Mononuclear cell (primary cell): ENCODE data around the gene PDLIM4. TPM values are rescaled to one million over a fixed set of nuclear protein-coding genes. Genes with fewer than 3 reads are reported as not detected.

Source experiments
- H3K27me3 ChIP-seq: 2 replicates; pipeline ENCODE4 v1.6.0; 2011; ENCODE audit warnings: low read length, control low read depth; ENCODE audit not compliant: insufficient read depth
- H3K4me1 ChIP-seq: 2 replicates; pipeline ENCODE4 v1.5.1; 2011; ENCODE audit warnings: mild to moderate bottlenecking, low read length, control low read depth; ENCODE audit not compliant: insufficient read depth
- H3K4me3 ChIP-seq: 2 replicates; pipeline ENCODE4 v1.5.1; 2011; ENCODE audit warnings: mild to moderate bottlenecking, low read length, moderate library complexity
- H3K9me3 ChIP-seq: 2 replicates; pipeline ENCODE4 v1.5.1; 2011; ENCODE audit warnings: low read depth, mild to moderate bottlenecking, control low read depth, low read length
- total RNA-seq: library from RNA; depleted of rRNA; stranded (reverse); fragments of >200 nt; gene quantifications from one replicate; pipeline ENCODE4 v1.2.3, GENCODE V29; 2012

The PDLIM4 gene
- total RNA-seq, 1 donor, result not detected

GRCh38 chr5:132275367-132276220, 18.1 kb downstream of the PDLIM4 start:
- peaks cover 9% of the 10 kb centered on the region for H3K4me1 ChIP-seq
- H3K4me3 ChIP-seq, result no peak overlapping the region
- no peaks in the 10 kb centered on the region for H3K9me3 ChIP-seq
- no peaks in the 10 kb centered on the region for H3K27me3 ChIP-seq

- H3K27me3 ChIP-seq, result no peaks in the 10 kb centered on the region
- H3K9me3 ChIP-seq, result no peaks in the 10 kb centered on the region
- H3K4me1 ChIP-seq, result peaks cover 18% of the 10 kb centered on the region
- H3K4me3 ChIP-seq, result no peak overlapping the region
These were observed 19.8 kb downstream of the PDLIM4 start for GRCh38 chr5:132277256-132277655.

GRCh38 chr5:132277971-132278853, 20.7 kb downstream of the PDLIM4 start:
- no peak overlapping the region for H3K4me3 ChIP-seq
- no peaks in the 10 kb centered on the region for H3K27me3 ChIP-seq
- peaks cover 14% of the 10 kb centered on the region for H3K4me1 ChIP-seq
- no peaks in the 10 kb centered on the region for H3K9me3 ChIP-seq

GRCh38 chr5:132279801-132280200, 22.3 kb downstream of the PDLIM4 start:
- Histone ChIP-seq H3K4me3 (no peak overlapping the region), H3K4me1 (peaks cover 14% of the 10 kb centered on the region), H3K27me3 (no peaks in the 10 kb centered on the region), H3K9me3 (no peaks in the 10 kb centered on the region)

- H3K4me3 ChIP-seq, result no peak overlapping the region
These were observed 23.1 kb downstream of the PDLIM4 start for GRCh38 chr5:132280371-132281240.

GRCh38 chr5:132281856-132282614, 24.5 kb downstream of the PDLIM4 start:
- no peak overlapping the region for H3K4me3 ChIP-seq

More at GRCh38 chr5:132280371-132281240, 23.1 kb downstream of the PDLIM4 start:
- Histone ChIP-seq H3K4me1 (peaks cover 14% of the 10 kb centered on the region), H3K27me3 (no peaks in the 10 kb centered on the region), H3K9me3 (no peaks in the 10 kb centered on the region)

GRCh38 chr5:132283423-132284043, 26.0 kb downstream of the PDLIM4 start:
- Histone ChIP-seq H3K4me1 (peaks cover 14% of the 10 kb centered on the region), H3K27me3 (no peaks in the 10 kb centered on the region), H3K4me3 (no peak overlapping the region), H3K9me3 (no peaks in the 10 kb centered on the region)

More at GRCh38 chr5:132281856-132282614, 24.5 kb downstream of the PDLIM4 start:
- H3K9me3 ChIP-seq, result no peaks in the 10 kb centered on the region
- peaks cover 14% of the 10 kb centered on the region for H3K4me1 ChIP-seq
- H3K27me3 ChIP-seq, result no peaks in the 10 kb centered on the region

- no peaks in the 10 kb centered on the region for H3K27me3 ChIP-seq
- no peak overlapping the region for H3K4me3 ChIP-seq
- H3K4me1 ChIP-seq, result peaks cover 28% of the 10 kb centered on the region
- H3K9me3 ChIP-seq, result no peaks in the 10 kb centered on the region
These were observed 31.6 kb downstream of the PDLIM4 start for GRCh38 chr5:132289097-132289496.

- Histone ChIP-seq H3K27me3 (no peaks in the 10 kb centered on the region), H3K4me1 (peaks cover 46% of the 10 kb centered on the region), H3K9me3 (no peaks in the 10 kb centered on the region), H3K4me3 (no peak overlapping the region)
These were observed 33.5 kb downstream of the PDLIM4 start for GRCh38 chr5:132291026-132291425.

GRCh38 chr5:132293066-132293991, 35.8 kb downstream of the PDLIM4 start:
- H3K4me3 ChIP-seq, result peak overlapping the region; percentile 67
- peaks cover 69% of the 10 kb centered on the region for H3K4me1 ChIP-seq
- no peaks in the 10 kb centered on the region for H3K9me3 ChIP-seq
- no peaks in the 10 kb centered on the region for H3K27me3 ChIP-seq

GRCh38 chr5:132293992-132294727, 36.7 kb downstream of the PDLIM4 start, which contains the start of gene SLC22A4:
TSS of gene SLC22A4 (plus strand) at chr5:132294394. CDS start at chr5:132294617, 223 bp downstream.
- peak within 1 kb of the TSS; percentile 67 for H3K4me3 ChIP-seq
- H3K4me1 ChIP-seq, result peaks cover 76% of the 10 kb centered on the region

More at GRCh38 chr5:132293992-132294727, 36.7 kb downstream of the PDLIM4 start, which contains the start of gene SLC22A4:
- H3K9me3 ChIP-seq, result no peaks in the 10 kb centered on the region
- no peaks in the 10 kb centered on the region for H3K27me3 ChIP-seq
